NCI-H2081 treated with DMSO at 0.1 percent for 48 hours (cell line): ENCODE measurements around the gene SZT2.
"Not testable (repeated sequence)": the region's sequence is repeated elsewhere in the genome, so short reads cannot be mapped to it uniquely, and the experiment has no call there.

Source experiments
- DNase-seq: peaks from one replicate; lab custom pipeline; 2025; lab: John Stamatoyannopoulos, UW

The SZT2 gene

GRCh38 chr1:43388613-43389012 is 1.1 kb upstream of the SZT2 start:
- no peak for DNase-seq

- DNase-seq, result no peak
Observed at GRCh38 chr1:43392702-43393101, 3.0 kb downstream of the SZT2 start.

DNA sequence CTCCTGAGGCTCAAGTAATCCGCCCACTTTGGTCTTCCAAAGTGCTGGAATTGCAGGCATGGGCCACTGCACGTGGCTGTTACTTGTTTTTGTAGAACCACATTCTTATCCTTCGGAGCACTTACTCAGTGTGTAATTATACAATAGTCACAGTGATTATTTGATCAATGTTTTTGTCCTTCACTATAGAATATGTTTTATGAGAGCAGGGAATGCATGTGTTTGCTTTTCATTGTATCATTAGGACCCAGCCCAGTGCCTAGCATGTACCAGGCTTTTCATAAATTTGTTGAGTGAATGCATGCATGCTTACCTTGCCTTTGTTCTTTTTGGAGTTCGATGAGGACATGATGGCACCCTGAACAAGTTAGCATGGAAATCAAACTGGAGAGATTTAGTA is 5.8 kb downstream of the SZT2 start:
- DNase-seq, result no peak

GRCh38 chr1:43396059-43396458 is 6.4 kb downstream of the SZT2 start:
- no peak for DNase-seq

- no peak for DNase-seq
Observed at GRCh38 chr1:43398227-43398626, 8.5 kb downstream of the SZT2 start.

DNA sequence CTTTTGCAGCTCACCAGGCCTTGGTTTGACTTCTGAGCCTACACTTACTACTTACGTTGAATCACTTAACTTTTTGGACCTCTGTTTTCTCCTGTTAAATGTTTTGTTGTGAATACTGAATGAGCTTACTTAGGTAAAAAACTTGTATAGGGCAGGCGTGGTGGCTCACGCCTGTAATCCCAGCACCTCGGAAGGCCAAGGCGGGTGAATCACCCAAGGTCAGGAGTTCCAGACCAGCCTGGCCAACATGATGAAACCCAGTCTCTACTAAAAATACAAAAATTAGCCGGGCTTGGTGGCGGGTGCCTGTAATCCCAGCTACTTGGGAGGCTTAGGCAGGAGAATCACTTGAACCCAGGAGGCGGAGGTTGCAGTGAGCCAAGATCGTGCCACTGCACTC is 10.7 kb downstream of the SZT2 start:
- not testable (repeated sequence) for DNase-seq

DNA sequence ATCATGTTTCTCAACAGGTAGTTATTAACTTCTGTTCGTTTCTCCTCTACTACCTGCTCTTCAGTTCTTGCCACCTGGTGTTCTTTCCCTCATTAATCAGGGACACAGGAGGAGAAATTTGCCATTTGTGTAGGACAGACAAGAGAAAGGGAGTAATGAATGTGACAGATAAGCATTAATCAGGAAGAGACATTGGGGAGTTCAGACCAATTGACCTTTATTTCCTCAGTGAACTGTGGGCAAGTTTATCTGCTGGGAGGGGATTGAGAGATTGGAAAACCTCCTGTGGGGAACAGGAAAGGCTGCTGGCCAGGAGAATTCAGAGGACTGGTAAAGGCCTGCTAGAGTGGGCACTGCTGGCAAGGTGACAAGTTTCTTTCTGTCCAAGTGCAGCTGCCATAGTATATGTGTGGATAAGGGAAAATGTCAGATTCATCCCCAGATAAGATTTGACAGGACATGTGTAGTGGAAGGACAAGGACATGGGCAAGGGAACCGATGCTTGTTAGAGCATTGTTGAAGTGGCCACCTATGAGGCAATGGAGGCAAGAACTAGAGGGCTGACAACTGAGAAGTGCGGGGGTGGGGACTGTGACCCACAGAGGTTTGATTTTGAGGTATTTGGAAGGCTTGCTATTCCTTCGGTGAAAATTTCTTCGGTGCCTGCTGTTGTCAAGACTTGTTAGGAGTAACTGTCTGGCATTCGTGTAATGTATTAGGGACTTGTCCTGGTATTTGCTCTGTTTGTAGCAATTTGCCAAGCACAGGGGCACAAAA is 12.6 kb downstream of the SZT2 start:
- no peak for DNase-seq

GRCh38 chr1:43404353-43404752 is 14.7 kb downstream of the SZT2 start:
- no peak for DNase-seq

DNA sequence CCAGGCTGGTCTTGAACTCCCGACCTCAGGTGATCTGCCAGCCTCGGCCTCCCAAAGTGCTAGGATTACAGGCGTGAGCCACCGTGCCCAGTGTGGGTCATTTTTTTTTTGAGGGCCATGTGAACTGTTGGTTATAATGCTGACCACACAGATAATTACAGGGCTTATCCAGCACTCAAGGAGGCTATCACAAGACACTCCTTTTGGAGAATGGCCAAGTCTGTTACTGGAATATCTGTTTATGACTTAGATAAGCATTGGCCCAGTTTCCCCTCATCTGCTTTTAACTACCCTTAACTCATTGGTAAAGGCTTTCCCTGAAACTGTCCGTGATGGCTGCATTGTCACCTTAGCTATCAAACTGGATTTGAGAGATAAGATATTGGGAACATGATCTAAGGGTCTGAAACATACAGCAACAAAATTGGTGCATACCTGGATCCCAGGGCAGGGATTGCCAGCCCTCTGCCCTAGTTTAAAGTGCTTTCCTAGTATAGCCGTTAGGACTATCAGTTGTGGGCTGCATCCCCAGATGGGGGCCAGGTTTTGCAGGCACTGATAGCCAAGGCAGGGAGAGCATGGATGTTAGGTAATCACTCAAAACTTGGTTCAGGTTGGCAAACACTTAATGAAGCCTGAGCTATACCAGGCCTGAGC is 15.6 kb downstream of the SZT2 start:
- DNase-seq, result no peak

GRCh38 chr1:43405876-43406234 is 16.2 kb downstream of the SZT2 start:
- no peak for DNase-seq

DNA sequence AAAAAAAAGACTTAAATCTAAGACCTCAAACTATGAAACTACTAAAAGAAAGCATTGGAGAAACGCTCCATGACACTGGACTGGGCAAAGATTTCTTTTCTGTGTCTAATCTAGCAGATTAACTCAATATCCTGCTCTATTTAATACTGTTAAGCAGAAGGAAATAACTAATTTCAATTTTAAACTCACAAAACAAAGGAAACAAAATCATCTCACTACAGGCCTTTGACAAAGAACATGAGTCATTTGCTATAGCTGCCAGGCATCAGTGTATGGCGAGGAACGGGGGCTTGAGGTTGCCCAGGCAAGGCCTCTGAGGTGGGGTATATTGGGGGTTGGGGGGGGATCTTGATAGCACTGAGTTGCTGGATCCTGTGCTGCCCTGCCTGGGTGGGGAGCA is 20.9 kb downstream of the SZT2 start:
- no peak for DNase-seq

DNA sequence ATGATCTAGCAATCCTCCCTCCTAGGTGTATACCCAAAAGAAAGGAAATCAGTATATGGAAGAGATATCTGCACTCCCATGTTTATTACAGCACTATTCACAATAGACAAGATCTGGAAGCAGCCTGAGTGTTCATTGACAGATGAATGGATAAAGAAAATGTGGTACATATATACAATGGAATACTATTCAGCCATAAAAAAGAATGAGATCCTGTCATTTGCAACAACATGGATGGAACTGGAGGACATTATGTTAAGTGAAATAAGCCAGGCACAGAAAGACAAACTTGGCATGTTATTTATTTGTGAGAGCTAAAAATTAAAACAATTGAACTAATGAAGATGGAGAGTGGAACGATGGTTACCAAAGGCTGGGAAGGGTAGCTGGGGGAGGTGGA is 23.7 kb downstream of the SZT2 start:
- DNase-seq, result not testable (repeated sequence)

DNA sequence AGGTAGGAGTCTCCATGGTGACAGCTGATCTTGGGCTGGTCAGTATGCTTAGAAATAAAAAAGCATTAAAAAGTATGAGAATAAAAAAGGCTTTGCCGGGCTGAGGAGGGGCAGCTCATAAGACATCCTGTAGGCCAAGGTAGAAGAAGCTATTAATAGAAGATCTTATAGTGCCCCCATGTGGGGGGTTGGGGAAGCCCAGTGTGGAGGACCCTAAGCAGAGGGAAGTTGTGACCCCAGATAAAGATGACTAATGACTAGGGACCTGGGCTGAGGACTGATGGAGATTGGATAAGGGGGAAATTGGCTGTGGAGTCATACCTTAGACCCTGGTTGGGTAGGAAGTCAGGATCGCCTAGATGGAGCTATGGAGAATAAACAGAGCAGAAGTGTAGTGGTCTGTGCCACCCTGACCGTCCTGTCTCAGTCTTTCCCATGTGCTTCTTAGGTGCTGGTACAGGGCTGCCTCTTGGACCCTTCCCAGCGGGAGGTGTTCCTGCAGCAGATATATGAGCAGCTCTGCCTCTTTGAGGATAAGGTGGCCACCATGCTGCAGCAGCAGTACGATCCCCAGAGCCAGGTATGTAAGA is 25.0 kb downstream of the SZT2 start:
- no peak for DNase-seq

DNA sequence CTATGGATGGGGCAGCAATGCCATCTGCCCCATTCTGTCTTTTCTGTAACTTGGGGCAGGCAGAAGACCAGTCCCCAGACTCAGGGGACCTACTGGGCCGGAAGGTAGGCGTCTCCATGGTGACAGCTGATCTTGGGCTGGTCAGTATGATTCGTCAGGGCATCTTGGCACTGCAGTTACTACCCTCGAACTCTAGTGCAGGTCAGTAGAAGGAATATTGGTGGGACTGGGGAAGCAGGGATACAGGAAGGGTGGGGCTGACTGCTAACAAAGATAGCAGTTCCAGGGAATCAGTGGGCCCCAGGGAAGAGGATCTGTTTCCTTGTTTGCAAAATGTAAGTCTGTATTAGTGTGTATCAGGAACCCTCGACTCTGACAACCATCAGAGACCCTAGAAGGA is 26.2 kb downstream of the SZT2 start:
- no peak for DNase-seq

GRCh38 chr1:43418858-43419257 is 29.2 kb downstream of the SZT2 start:
- DNase-seq, result no peak

- no peak for DNase-seq
Observed at GRCh38 chr1:43419627-43420425, 30.1 kb downstream of the SZT2 start.

- DNase-seq, result no peak
Observed at GRCh38 chr1:43420874-43421273, 31.2 kb downstream of the SZT2 start.

DNA sequence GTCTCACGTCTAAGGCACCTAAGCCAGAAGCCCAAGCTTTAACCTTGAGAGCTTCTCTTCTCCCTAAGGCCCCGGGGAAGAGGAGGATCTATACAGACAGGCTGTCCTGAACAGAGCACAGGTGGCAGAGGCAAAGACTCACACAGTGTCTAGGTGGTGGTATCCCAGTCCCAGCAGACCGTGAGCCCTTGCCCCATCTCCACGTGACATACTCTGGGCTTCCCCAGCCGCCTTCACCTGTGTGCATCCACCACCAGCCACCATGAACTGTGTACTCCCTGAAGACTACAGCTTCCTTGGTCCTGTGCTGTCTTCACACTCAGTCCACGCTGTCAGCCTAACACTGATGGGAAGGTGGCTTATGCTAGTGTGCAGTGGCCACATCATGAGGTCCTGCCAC is 31.7 kb downstream of the SZT2 start:
- no peak for DNase-seq

DNA sequence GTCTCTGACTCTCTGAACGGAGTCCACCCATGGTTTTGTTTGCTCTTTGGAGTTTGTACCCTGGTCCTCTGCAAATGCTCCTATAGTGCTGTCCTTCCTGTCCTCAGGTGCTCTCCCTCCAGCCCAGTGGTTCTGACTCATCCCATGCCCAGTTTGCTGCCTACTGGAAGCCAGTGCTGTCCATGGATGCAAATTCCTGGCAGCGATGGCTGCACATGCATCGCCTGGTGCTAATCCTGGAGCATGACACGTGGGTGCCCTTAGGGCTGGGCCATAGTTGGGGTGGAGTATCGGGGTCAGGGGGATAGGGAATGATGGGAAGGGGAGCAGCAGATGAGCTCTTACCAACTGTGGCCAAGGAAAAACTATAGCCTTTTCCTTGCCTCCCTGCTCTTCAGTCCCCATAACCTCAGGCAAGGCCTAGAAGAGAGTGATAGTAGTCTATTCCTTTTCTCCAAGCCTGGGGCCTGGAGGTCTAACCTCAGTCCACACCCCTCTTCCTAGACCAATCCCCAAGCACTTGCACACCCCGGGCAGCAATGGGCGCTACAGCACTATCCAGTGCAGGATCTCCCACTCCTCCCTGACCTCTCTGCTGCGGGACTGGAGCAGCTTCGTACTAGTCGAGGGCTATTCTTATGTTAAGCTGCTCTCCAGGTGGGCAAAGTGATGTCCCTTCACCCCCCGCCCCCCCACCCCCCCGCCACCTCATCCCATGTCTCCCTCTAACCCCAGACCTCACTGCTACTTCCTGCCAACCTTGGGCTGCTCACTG is 32.5 kb downstream of the SZT2 start:
- no peak for DNase-seq

DNA sequence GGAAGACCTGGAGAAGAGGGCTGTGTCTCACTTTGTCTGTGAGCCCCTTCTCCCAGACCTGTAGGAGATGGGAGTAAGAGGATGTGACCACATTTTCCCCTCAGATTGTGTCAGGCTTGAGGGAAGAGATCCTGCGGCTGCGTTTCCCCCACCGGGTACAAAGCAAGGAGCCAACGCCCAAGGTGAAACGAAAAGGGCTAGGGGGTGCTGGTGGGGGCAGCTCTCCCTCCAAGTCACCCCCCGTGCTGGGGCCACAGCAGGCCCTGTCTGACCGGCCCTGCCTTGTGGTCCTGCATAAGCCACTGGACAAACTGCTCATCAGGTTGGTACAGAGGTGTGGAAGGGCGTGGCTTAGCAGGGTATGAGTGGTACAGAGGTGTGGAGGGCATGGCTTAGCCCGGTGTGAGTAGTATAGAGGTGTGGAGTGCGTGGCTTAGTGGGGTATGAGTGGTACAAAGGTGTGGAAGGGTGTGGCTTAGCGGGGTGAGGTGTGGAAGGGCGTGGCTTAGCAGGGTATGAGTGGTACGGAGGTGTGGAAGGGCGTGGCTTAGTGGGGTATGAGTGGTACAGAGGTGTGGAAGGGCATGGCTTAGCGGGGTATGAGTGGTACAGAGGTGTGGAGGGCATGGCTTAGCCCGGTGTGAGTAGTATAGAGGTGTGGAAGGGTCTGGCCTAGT is 33.4 kb downstream of the SZT2 start:
- DNase-seq, result no peak
